ENCODE results near the gene EIF2AK3.
"Not testable (repeated sequence)": the region's sequence is repeated elsewhere in the genome, so short reads cannot be mapped to it uniquely, and the experiment has no call there.

Gene EIF2AK3

GRCh38 chr2:88645291-88645882 lies 18.1 kb upstream of the EIF2AK3 start:
- H3K4me3 Mint-ChIP-seq, H3K36me3 Mint-ChIP-seq, H3K4me1 Mint-ChIP-seq, H3K9me3 Mint-ChIP-seq, H3K27me3 Mint-ChIP-seq, ATAC-seq: not testable (repeated sequence)
- peak overlapping the region; percentile 31 for H3K27ac Mint-ChIP-seq

GRCh38 chr2:88642278-88642677 lies 15.0 kb upstream of the EIF2AK3 start:
- peaks cover 6% of the 10 kb centered on the region for H3K4me1 Mint-ChIP-seq
- peaks cover 12% of the 10 kb centered on the region for H3K36me3 Mint-ChIP-seq

GRCh38 chr2:88641330-88641729 lies 14.1 kb upstream of the EIF2AK3 start:
- Mint-ChIP-seq H3K27ac (no peak overlapping the region), H3K9me3 (peaks cover 10% of the 10 kb centered on the region), H3K4me3 (no peak overlapping the region), H3K27me3 (peaks cover 8% of the 10 kb centered on the region), H3K36me3 (peaks cover 12% of the 10 kb centered on the region), H3K4me1 (peaks cover 6% of the 10 kb centered on the region)
- ATAC-seq, result no peak

More at GRCh38 chr2:88642278-88642677, 15.0 kb upstream of the EIF2AK3 start:
- Mint-ChIP-seq H3K27me3 (peaks cover 8% of the 10 kb centered on the region), H3K4me3 (no peak overlapping the region), H3K9me3 (peaks cover 10% of the 10 kb centered on the region), H3K27ac (no peak overlapping the region)
- ATAC-seq, result no peak

- peaks cover 12% of the 10 kb centered on the region for H3K36me3 Mint-ChIP-seq
- peaks cover 6% of the 10 kb centered on the region for H3K4me1 Mint-ChIP-seq
Measured at GRCh38 chr2:88639865-88640264, 12.6 kb upstream of the EIF2AK3 start.

GRCh38 chr2:88638743-88639142 lies 11.5 kb upstream of the EIF2AK3 start:
- Mint-ChIP-seq H3K4me3 (no peak overlapping the region), H3K36me3 (peaks cover 12% of the 10 kb centered on the region), H3K27me3 (peaks cover 8% of the 10 kb centered on the region), H3K9me3 (peaks cover 10% of the 10 kb centered on the region), H3K4me1 (peaks cover 6% of the 10 kb centered on the region), H3K27ac (no peak overlapping the region)
- no peak for ATAC-seq

More at GRCh38 chr2:88639865-88640264, 12.6 kb upstream of the EIF2AK3 start:
- no peak for ATAC-seq
- peaks cover 8% of the 10 kb centered on the region for H3K27me3 Mint-ChIP-seq
- H3K27ac Mint-ChIP-seq, result no peak overlapping the region
- H3K4me3 Mint-ChIP-seq, result no peak overlapping the region
- peaks cover 10% of the 10 kb centered on the region for H3K9me3 Mint-ChIP-seq

- no peak overlapping the region for H3K4me3 Mint-ChIP-seq
- peaks cover 6% of the 10 kb centered on the region for H3K4me1 Mint-ChIP-seq
- H3K36me3 Mint-ChIP-seq, result peaks cover 12% of the 10 kb centered on the region
- H3K9me3 Mint-ChIP-seq, result peaks cover 10% of the 10 kb centered on the region
- peak overlapping the region; percentile 48 for H3K27ac Mint-ChIP-seq
- ATAC-seq, result no peak
- H3K27me3 Mint-ChIP-seq, result peaks cover 8% of the 10 kb centered on the region
Measured at GRCh38 chr2:88638123-88638650, 10.9 kb upstream of the EIF2AK3 start.

- H3K4me3 Mint-ChIP-seq, result no peak overlapping the region
Measured at GRCh38 chr2:88637464-88637863, 10.2 kb upstream of the EIF2AK3 start.

GRCh38 chr2:88636026-88636425 lies 8.8 kb upstream of the EIF2AK3 start:
- H3K9me3 Mint-ChIP-seq, result peaks cover 10% of the 10 kb centered on the region
- peaks cover 8% of the 10 kb centered on the region for H3K27me3 Mint-ChIP-seq
- peaks cover 12% of the 10 kb centered on the region for H3K36me3 Mint-ChIP-seq
- H3K27ac Mint-ChIP-seq, result no peak overlapping the region
- peaks cover 6% of the 10 kb centered on the region for H3K4me1 Mint-ChIP-seq
- no peak overlapping the region for H3K4me3 Mint-ChIP-seq
- no peak for ATAC-seq

More at GRCh38 chr2:88637464-88637863, 10.2 kb upstream of the EIF2AK3 start:
- peaks cover 10% of the 10 kb centered on the region for H3K9me3 Mint-ChIP-seq
- peaks cover 12% of the 10 kb centered on the region for H3K36me3 Mint-ChIP-seq
- H3K4me1 Mint-ChIP-seq, result peaks cover 6% of the 10 kb centered on the region
- no peak overlapping the region for H3K27ac Mint-ChIP-seq
- H3K27me3 Mint-ChIP-seq, result peaks cover 8% of the 10 kb centered on the region
- ATAC-seq, result no peak

GRCh38 chr2:88632569-88632968 lies 5.3 kb upstream of the EIF2AK3 start:
- no peak overlapping the region for H3K27ac Mint-ChIP-seq
- H3K36me3 Mint-ChIP-seq, result no peaks in the 10 kb centered on the region
- H3K4me3 Mint-ChIP-seq, result no peak overlapping the region
- ATAC-seq, result no peak
- no peaks in the 10 kb centered on the region for H3K9me3 Mint-ChIP-seq
- no peaks in the 10 kb centered on the region for H3K4me1 Mint-ChIP-seq
- no peaks in the 10 kb centered on the region for H3K27me3 Mint-ChIP-seq

- Mint-ChIP-seq H3K4me3 (peak overlapping the region; percentile 47), H3K4me1 (no peaks in the 10 kb centered on the region), H3K27me3 (no peaks in the 10 kb centered on the region), H3K9me3 (no peaks in the 10 kb centered on the region), H3K36me3 (no peaks in the 10 kb centered on the region), H3K27ac (no peak overlapping the region)
- no peak for ATAC-seq
Measured at GRCh38 chr2:88628571-88628939, 1.3 kb upstream of the EIF2AK3 start.

GRCh38 chr2:88627856-88628570 lies 749 bp upstream of the EIF2AK3 start:
- peak; percentile 67 for ATAC-seq
- Mint-ChIP-seq H3K4me1 (no peaks in the 10 kb centered on the region), H3K9me3 (no peaks in the 10 kb centered on the region), H3K36me3 (no peaks in the 10 kb centered on the region), H3K27ac (no peak overlapping the region), H3K27me3 (no peaks in the 10 kb centered on the region), H3K4me3 (no peak overlapping the region)

- ATAC-seq, result peak; percentile 4
- peak overlapping the region; percentile 84 for H3K4me3 Mint-ChIP-seq
Measured at GRCh38 chr2:88626171-88627054, 851 bp downstream of the EIF2AK3 start.

GRCh38 chr2:88624477-88624876 lies 2.8 kb downstream of the EIF2AK3 start:
- H3K9me3 Mint-ChIP-seq, result no peaks in the 10 kb centered on the region
- H3K27ac Mint-ChIP-seq, result no peak overlapping the region
- ATAC-seq, result no peak
- no peaks in the 10 kb centered on the region for H3K36me3 Mint-ChIP-seq
- H3K27me3 Mint-ChIP-seq, result no peaks in the 10 kb centered on the region
- peaks cover 20% of the 10 kb centered on the region for H3K4me1 Mint-ChIP-seq
- no peak overlapping the region for H3K4me3 Mint-ChIP-seq

More at GRCh38 chr2:88626171-88627054, 851 bp downstream of the EIF2AK3 start:
- H3K27me3 Mint-ChIP-seq, result no peaks in the 10 kb centered on the region
- no peaks in the 10 kb centered on the region for H3K9me3 Mint-ChIP-seq
- H3K36me3 Mint-ChIP-seq, result no peaks in the 10 kb centered on the region
- no peak overlapping the region for H3K27ac Mint-ChIP-seq
- H3K4me1 Mint-ChIP-seq, result peaks cover 1% of the 10 kb centered on the region

- H3K27ac Mint-ChIP-seq, H3K9me3 Mint-ChIP-seq, ATAC-seq, H3K27me3 Mint-ChIP-seq, H3K4me3 Mint-ChIP-seq, H3K36me3 Mint-ChIP-seq: not testable (repeated sequence)
- H3K4me1 Mint-ChIP-seq, result peaks cover 26% of the 10 kb centered on the region
Measured at GRCh38 chr2:88623831-88624465, 3.3 kb downstream of the EIF2AK3 start.

- Mint-ChIP-seq H3K27me3 (no peaks in the 10 kb centered on the region), H3K9me3 (no peaks in the 10 kb centered on the region), H3K4me3 (no peak overlapping the region), H3K27ac (peak overlapping the region; percentile 34), H3K4me1 (peaks cover 39% of the 10 kb centered on the region), H3K36me3 (no peaks in the 10 kb centered on the region)
- ATAC-seq, result no peak
Measured at GRCh38 chr2:88622307-88622706, 5.0 kb downstream of the EIF2AK3 start.
